HG03378 (cell line): ENCODE results near the gene HNRNPH3.

ENCODE experiments used
- ATAC-seq: cut with Tn5 transposase; IDR thresholded peaks from one replicate; pipeline ENCODE4 v1.9.1; 2021; ENCODE audit warnings: mild to moderate bottlenecking, moderate library complexity; ENCODE audit not compliant: unreplicated experiment

Gene HNRNPH3

GRCh38 chr10:68371604-68372003, 39.7 kb downstream of the HNRNPH3 start:
- no peak for ATAC-seq

GRCh38 chr10:68385740-68386139, 53.9 kb downstream of the HNRNPH3 start:
- ATAC-seq: no peak
